ENCODE measurements around the gene MGAT4D.

DNA sequence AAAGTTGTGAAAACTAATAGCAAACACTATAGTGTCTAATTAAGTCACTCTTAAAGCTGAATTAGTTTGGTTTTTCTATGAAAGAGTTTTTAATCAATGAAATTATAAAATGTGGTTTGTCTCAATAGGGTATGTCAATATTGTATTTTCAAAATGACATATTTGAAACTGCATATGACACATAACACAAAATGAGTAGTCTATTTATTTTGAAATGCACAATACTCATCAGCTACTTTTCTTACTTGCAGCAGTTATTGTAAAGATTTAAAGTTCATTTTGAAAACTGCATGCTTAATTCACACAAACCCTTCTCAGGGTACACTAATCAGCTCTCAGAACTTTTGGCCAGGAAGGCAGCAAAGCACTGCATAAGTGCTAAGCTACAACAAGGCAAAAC, 91.8 kb downstream of the MGAT4D start:
- TF ChIP-seq EZH2 (IDR thresholded peaks at IDR 0.05; ENCODE audit: insufficient read depth, poor library complexity, severe bottlenecking) (no peak), EZH2phosphoT487 (IDR thresholded peaks at IDR 0.05; ENCODE audit: insufficient read depth, low read depth) (no peak)

Measured in GM23248 (cell line).